Smooth muscle cell (in vitro differentiated cells): ENCODE measurements around the gene AHRR. TPM values are rescaled to one million over a fixed set of nuclear protein-coding genes. Genes with fewer than 3 reads are reported as not detected.
A peak's percentile ranks its signal among the peaks of the same experiment; 100 is the strongest.

Experiments
- DNase-seq: peaks from one replicate; lab custom pipeline; 2025; ENCODE audit not compliant: unreplicated experiment; lab: John Stamatoyannopoulos, UW
- H2AFZ ChIP-seq: fragments of 200-600 bp; sonication (generic); 2 replicates; pipeline ENCODE4 v1.6.0; 2016; ENCODE audit warnings: antibody characterized with exemption, low read depth, mild to moderate bottlenecking
- H3F3A ChIP-seq: fragments of 200-600 bp; sonication (generic); 2 replicates; pipeline ENCODE4 v1.6.0; 2017; ENCODE audit warnings: antibody characterized with exemption, low read depth
- H3K27ac ChIP-seq: fragments of 200-600 bp; sonication (generic); 2 replicates; pipeline ENCODE4 v1.5.1; 2016; ENCODE audit warnings: low read depth, mild to moderate bottlenecking
- H3K27me3 ChIP-seq: fragments of 200-600 bp; sonication (generic); 2 replicates; pipeline ENCODE4 v1.6.1; 2016; ENCODE audit warnings: low read depth, mild to moderate bottlenecking
- H3K36me3 ChIP-seq: fragments of 200-600 bp; sonication (generic); 2 replicates; pipeline ENCODE4 v1.5.1; 2016; ENCODE audit warnings: low read depth
- H3K4me1 ChIP-seq: fragments of 200-600 bp; sonication (generic); 2 replicates; pipeline ENCODE4 v1.5.1; 2016; ENCODE audit warnings: low read depth
- H3K4me2 ChIP-seq: fragments of 200-600 bp; sonication (generic); 2 replicates; pipeline ENCODE4 v1.6.0; 2016; ENCODE audit warnings: mild to moderate bottlenecking
- H3K4me3 ChIP-seq: fragments of 200-600 bp; sonication (generic); 2 replicates; pipeline ENCODE4 v1.5.1; 2016; ENCODE audit warnings: mild to moderate bottlenecking
- H3K79me2 ChIP-seq: fragments of 200-600 bp; sonication (generic); 2 replicates; pipeline ENCODE4 v1.6.0; 2016; ENCODE audit warnings: low read depth, mild to moderate bottlenecking
- H3K9ac ChIP-seq: fragments of 200-600 bp; sonication (generic); 2 replicates; pipeline ENCODE4 v1.6.0; 2016; ENCODE audit warnings: low read depth
- H3K9me3 ChIP-seq: fragments of 200-600 bp; sonication (generic); replicated peaks from 2 replicates; pipeline ENCODE4 v1.5.1; 2016; ENCODE audit warnings: low read depth
- H4K20me1 ChIP-seq: fragments of 200-600 bp; sonication (generic); 2 replicates; pipeline ENCODE4 v1.6.0; 2016; ENCODE audit warnings: low read depth
- CTCF ChIP-seq: fragments of 200-600 bp; sonication (generic); IDR thresholded peaks from 2 replicates; pipeline ENCODE4 v1.5.1; 2017; ENCODE audit warnings: borderline replicate concordance, mild to moderate bottlenecking, antibody characterized with exemption; ENCODE audit not compliant: insufficient read depth, poor library complexity, severe bottlenecking
- WGBS: methylation state at CpG from one replicate; pipeline ENCODE4 v1.1.7; 2016; ENCODE audit warnings: low lambda C conversion rate; 5-methylcytosine and 5-hydroxymethylcytosine counted together
- polyA plus RNA-seq: library from polyadenylated mRNA; unstranded; fragments of >200 nt; fragmentation: Nextera tagmentation; extraction: Ambion mirVana; gene quantifications from 2 replicates; pipeline ENCODE4 v1.2.1, GENCODE V29; 2016
- total RNA-seq: library from RNA; depleted of rRNA; stranded (reverse); fragments of >200 nt; gene quantifications from 2 replicates; pipeline ENCODE4 v1.2.3, GENCODE V29; 2014

AHRR gene
- total and polyA plus RNA-seq, 2 experiments from 2014 or later = 14.4 to 18.2 TPM

- Histone ChIP-seq H3K9me3 (no peaks in the 10 kb centered on the region), H3K4me2 (no peak overlapping the region), H3K9ac (no peak overlapping the region), H3K27me3 (no peaks in the 10 kb centered on the region), H3K4me1 (peaks cover 4% of the 10 kb centered on the region), H3K79me2 (no peaks in the 10 kb centered on the region), H3F3A (no peaks in the 10 kb centered on the region), H2AFZ (no peak overlapping the region), H3K36me3 (no peaks in the 10 kb centered on the region), H3K4me3 (no peak overlapping the region), H3K27ac (peak overlapping the region; percentile 74), H4K20me1 (no peaks in the 10 kb centered on the region)
- no peak for DNase-seq
- no peak for TF ChIP-seq CTCF
- 84% methylated on average over 12 of the region's 12 CpGs for WGBS
These were observed 50.5 kb downstream of the AHRR start for GRCh38 chr5:371811-372555.

DNA sequence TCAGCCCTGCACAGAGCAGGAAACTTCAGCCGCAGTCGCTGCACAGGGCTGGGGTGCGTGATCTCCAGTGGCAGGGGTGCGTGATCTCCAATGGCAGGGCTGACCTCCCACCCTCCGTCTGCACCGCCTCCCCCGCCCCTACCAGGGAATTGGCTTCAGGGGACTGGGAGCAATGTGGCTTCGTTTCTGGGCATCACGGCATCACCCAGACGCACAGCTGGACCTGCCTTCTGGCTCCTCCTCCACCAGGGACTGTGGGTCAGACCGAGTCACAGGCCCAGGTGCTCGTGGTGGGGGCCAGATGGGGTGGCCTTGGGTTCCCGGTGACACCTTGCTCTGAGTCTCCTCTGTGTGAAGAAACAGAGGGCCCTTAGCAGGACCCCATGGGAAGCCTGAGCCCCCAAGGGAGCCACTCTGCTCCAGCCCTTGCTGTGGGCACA is 51.1 kb downstream of the AHRR start:
- H3K4me1 ChIP-seq = peaks cover 4% of the 10 kb centered on the region
- no peak overlapping the region for H3K4me3 ChIP-seq
- peak overlapping the region; percentile 90 for H3K9ac ChIP-seq
- no peaks in the 10 kb centered on the region for H3K36me3 ChIP-seq
- H3K79me2 ChIP-seq = no peaks in the 10 kb centered on the region
- 89% methylated on average over 12 of the region's 13 CpGs for WGBS
- peak overlapping the region; percentile 74 for H3K27ac ChIP-seq
- TF ChIP-seq CTCF = no peak
- DNase-seq = no peak
- no peak overlapping the region for H2AFZ ChIP-seq
- no peaks in the 10 kb centered on the region for H3K9me3 ChIP-seq
- H4K20me1 ChIP-seq = no peaks in the 10 kb centered on the region
- no peaks in the 10 kb centered on the region for H3F3A ChIP-seq
- peak overlapping the region; percentile 90 for H3K4me2 ChIP-seq
- H3K27me3 ChIP-seq = no peaks in the 10 kb centered on the region

DNA sequence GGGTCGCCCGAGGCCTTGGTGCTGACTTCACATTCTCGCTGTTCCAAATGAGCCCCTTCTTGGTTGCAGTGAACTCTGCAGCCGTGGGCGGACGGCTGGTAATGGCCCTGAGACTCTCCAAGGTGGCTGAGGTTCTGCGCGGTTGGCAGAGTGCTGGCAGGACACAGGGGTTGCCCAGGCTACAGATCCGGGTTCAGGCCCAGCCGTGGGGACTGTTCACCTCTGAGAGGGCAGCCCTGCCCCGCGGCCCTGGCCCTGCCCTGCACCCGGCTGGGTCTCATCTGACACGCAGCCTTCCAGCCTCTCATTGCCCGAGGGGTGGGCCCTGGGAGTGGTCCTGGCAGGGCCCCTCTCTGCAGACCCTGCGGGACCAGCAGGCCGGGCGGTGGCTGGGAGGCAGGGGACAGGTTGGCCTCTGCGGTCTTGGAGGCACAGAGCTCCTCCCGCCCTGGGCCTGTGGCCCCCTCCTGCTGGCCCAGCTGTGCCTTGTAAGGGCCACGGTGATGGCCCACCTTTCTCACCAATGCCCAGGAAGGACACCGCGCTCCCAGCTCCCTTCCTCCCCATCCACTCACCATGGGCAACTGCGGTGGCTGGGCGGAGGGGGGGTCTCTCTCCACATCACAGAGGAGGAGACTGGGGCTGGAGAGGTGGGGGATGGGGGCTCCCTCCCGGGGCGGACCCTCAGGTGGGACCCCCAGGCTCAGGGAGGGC is 51.6 kb downstream of the AHRR start:
- Histone ChIP-seq H3F3A (peaks cover 2% of the 10 kb centered on the region), H2AFZ (no peak overlapping the region), H3K4me2 (peak overlapping the region; percentile 90), H3K4me3 (no peak overlapping the region), H3K27ac (peak overlapping the region; percentile 74), H3K9me3 (no peaks in the 10 kb centered on the region), H4K20me1 (no peaks in the 10 kb centered on the region), H3K27me3 (no peaks in the 10 kb centered on the region), H3K9ac (peak overlapping the region; percentile 90), H3K36me3 (no peaks in the 10 kb centered on the region), H3K4me1 (peaks cover 5% of the 10 kb centered on the region), H3K79me2 (no peaks in the 10 kb centered on the region)
- 55% methylated on average over 23 of the region's 27 CpGs for WGBS
- no peak for DNase-seq
- no peak for TF ChIP-seq CTCF
